Spleen (tissue), 7 donors: ENCODE data around the gene IQSEC1.

Experiments used
- POLR2A ChIP-seq, 3 donors: fragments of 450-650 bp; IDR thresholded peaks; one replicate each; pipeline ENCODE4 v1.5.1; 2017; ENCODE audit warnings: antibody characterized with exemption in 3 of 3, mild to moderate bottlenecking in 1 of 3
- POLR2AphosphoS5 ChIP-seq, 3 donors: sonication (generic); formaldehyde crosslinking; IDR thresholded peaks; one replicate each; pipeline ENCODE4 v1.5.1; 2017; ENCODE audit warnings: antibody characterized with exemption in 3 of 3
- TF ChIP-seq, protein P1 (sequence below), 11 experiments: fragments of 200-600 bp in 7 of 11; fragments of 450-650 bp in 4 of 11; sonication (generic) in 4 of 11; IDR thresholded peaks in 8 of 11; conservative IDR thresholded peaks in 3 of 11; 1 replicate in 7 of 11; 2 replicates in 4 of 11; pipeline versions ENCODE4 v1.4.0 to v1.8.0; 2016 to 2021; ENCODE audit warnings: antibody characterized with exemption in 11 of 11, inconsistent platforms in 4 of 11, mild to moderate bottlenecking in 1 of 11
- donor health status: DM: no; HTN: no; CAD: no; lungs with moderate emphysema.
- donor health status: DM: no; HTN: no; CAD: no.
- donor health status: DM: no; HTN: no; CAD: no.

DNA sequence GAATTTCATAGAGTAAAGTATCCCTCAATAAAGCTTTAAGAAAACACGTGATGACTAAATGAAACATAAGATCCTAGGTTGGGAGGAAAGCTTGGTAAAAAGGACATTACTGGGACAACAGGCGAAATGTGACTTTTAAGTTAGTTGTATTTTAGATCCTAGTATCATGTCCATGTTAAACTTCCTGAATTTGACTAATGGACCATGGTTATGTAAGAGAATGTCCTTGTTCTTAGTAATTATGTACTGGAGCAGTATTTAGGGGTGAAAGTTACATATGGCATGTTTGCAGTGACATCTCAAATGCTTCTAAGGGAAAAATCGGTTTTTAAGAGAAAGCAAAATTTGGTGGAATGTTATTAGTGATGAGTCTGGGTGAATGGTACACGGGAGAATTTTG is 69.6 kb downstream of the IQSEC1 start:
- TF ChIP-seq, protein P1, sequence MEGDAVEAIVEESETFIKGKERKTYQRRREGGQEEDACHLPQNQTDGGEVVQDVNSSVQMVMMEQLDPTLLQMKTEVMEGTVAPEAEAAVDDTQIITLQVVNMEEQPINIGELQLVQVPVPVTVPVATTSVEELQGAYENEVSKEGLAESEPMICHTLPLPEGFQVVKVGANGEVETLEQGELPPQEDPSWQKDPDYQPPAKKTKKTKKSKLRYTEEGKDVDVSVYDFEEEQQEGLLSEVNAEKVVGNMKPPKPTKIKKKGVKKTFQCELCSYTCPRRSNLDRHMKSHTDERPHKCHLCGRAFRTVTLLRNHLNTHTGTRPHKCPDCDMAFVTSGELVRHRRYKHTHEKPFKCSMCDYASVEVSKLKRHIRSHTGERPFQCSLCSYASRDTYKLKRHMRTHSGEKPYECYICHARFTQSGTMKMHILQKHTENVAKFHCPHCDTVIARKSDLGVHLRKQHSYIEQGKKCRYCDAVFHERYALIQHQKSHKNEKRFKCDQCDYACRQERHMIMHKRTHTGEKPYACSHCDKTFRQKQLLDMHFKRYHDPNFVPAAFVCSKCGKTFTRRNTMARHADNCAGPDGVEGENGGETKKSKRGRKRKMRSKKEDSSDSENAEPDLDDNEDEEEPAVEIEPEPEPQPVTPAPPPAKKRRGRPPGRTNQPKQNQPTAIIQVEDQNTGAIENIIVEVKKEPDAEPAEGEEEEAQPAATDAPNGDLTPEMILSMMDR (IDR thresholded peaks at IDR 0.05 in 8 of 11, conservative IDR thresholded peaks at IDR 0.05 in 3 of 11): no peak
- TF ChIP-seq POLR2AphosphoS5 (IDR thresholded peaks at IDR 0.05): no peak
- TF ChIP-seq POLR2A (IDR thresholded peaks at IDR 0.05): no peak
